ENCODE data around the gene GATA2. TPM values are rescaled to one million over a fixed set of nuclear protein-coding genes. Genes with fewer than 3 reads are reported as not detected.

GATA2 gene
- total and polyA plus RNA-seq, 2 donors, result 19.2 to 25.7 TPM

GRCh38 chr3:128429751-128430150 lies 63.2 kb downstream of the GATA2 start:
- 91% methylated on average over 8 of the region's 8 CpGs for WGBS
- no peak overlapping the region for H3K27ac ChIP-seq (ENCODE audit: low read depth)
- no peaks in the 10 kb centered on the region for H3K36me3 ChIP-seq (ENCODE audit: insufficient read depth)
- DNase-seq (ENCODE audit: extremely low spot score), result no peak
- peaks cover 2% of the 10 kb centered on the region for H3K4me1 ChIP-seq (ENCODE audit: insufficient read depth)
- no peak overlapping the region for H3K4me3 ChIP-seq (ENCODE audit: low read depth, low read length)

Other genes starting within 250 kb of the GATA2 start
- gene DNAJB8, start 26.3 kb downstream of the GATA2 start, total RNA-seq, result not detected
- not detected for gene DNAJB8, start 26.3 kb downstream of the GATA2 start, polyA plus RNA-seq
- gene RPN1, start 157.6 kb upstream of the GATA2 start, total RNA-seq, result 256 TPM
- 135 TPM for gene RPN1, start 157.6 kb upstream of the GATA2 start, polyA plus RNA-seq
- 38.0 TPM for gene RAB7A, start 233.0 kb upstream of the GATA2 start, total RNA-seq
- gene RAB7A, start 233.0 kb upstream of the GATA2 start, polyA plus RNA-seq, result 179 TPM